Activated CD4-positive, alpha-beta T cell treated with anti-CD3 and anti-CD28 coated beads, Interleukin-2, amount 10 ng/mL, durations not matched to agents 7 days and 5 days (primary cell): Measurements from ENCODE around the gene L3MBTL2. TPM values are rescaled to one million over a fixed set of nuclear protein-coding genes. Genes with fewer than 3 reads are reported as not detected.

Experiments
- CTCF ChIA-PET: fragments of 350-600 bp; sonication (Branson Sonifier 250); formaldehyde crosslinking; loops from one replicate; lab custom pipeline; 2021; ENCODE audit warnings: antibody characterized with exemption; lab: Charles Lee
- POLR2A ChIA-PET: fragments of 350-600 bp; sonication (Branson Sonifier 250); formaldehyde crosslinking; loops from one replicate; lab custom pipeline; 2021; ENCODE audit warnings: antibody characterized with exemption; lab: Charles Lee
- DNase-seq: peaks from one replicate; pipeline ENCODE4 v3.0.0-alpha.2; 2020
- H3K27ac Mint-ChIP-seq: one replicate; pipeline ENCODE4 v1.8.0; 2021; ENCODE audit warnings: mild to moderate bottlenecking, moderate library complexity, mixed read lengths
- H3K27me3 Mint-ChIP-seq: one replicate; pipeline ENCODE4 v1.8.0; 2021; ENCODE audit warnings: mixed read lengths
- H3K36me3 Mint-ChIP-seq: one replicate; pipeline ENCODE4 v1.8.0; 2021; ENCODE audit warnings: low read depth, mixed read lengths
- H3K4me1 Mint-ChIP-seq: one replicate; pipeline ENCODE4 v1.8.0; 2021; ENCODE audit warnings: mixed read lengths
- H3K4me3 Mint-ChIP-seq: one replicate; pipeline ENCODE4 v1.8.0; 2021; ENCODE audit warnings: mild to moderate bottlenecking, moderate library complexity, mixed read lengths
- H3K9me3 Mint-ChIP-seq: one replicate; pipeline ENCODE4 v1.8.0; 2021; ENCODE audit warnings: mixed read lengths
- microRNA-seq: library from miRNA; unstranded; fragments of <30 nt; microRNA quantifications from one replicate; pipeline ENCODE4 v1.2.0, GENCODE V29; 2021; ENCODE audit warnings: borderline microRNAs expressed, borderline replicate concordance
- total RNA-seq, 2 experiments: library from RNA; stranded (reverse); gene quantifications; one replicate each; pipeline ENCODE4 v1.2.3, GENCODE V29; 2021

L3MBTL2 gene
- total RNA-seq, 2 experiments from 2014 or later = 37.0 to 37.2 TPM

DNA sequence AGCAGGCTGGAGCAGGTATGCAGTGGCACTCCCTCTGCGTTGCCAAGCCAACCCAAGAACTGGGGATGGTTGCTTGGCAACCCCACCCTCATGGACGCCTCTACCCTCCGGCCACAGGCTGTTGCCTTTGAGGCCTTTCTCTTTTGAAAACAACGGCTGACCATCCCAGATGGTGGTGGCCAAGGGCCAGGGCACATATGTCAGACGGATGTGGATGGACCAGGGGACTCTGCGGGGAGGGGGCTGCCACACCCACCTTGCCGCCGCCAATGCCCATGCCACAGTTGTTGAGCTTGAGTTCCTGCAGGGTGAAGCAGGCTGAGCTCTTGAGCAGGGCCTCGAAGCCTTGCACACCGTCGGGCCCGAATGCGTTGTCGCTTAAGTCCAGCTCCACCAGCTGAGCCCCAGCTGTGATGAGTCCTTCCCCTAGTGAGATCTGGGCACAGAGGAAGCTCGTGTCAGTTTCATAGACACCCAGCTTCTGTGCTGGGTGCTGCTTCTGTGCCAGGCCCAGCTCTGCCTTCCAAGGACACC, 59.4 kb downstream of the L3MBTL2 start:
- no peak for DNase-seq
- no peak overlapping the region for H3K4me3 Mint-ChIP-seq
- no peaks in the 10 kb centered on the region for H3K9me3 Mint-ChIP-seq
- peaks cover 46% of the 10 kb centered on the region for H3K36me3 Mint-ChIP-seq
- H3K4me1 Mint-ChIP-seq = no peaks in the 10 kb centered on the region
- H3K27me3 Mint-ChIP-seq = no peaks in the 10 kb centered on the region
- no peak overlapping the region for H3K27ac Mint-ChIP-seq
- POLR2A ChIA-PET = no interaction called here
- CTCF ChIA-PET = interaction anchor here (1.1 to 1.2 kb wide), 2 partner anchors 27 to 121 kb away, joined by 3 read pairs; no protein-coding TSS in a partner anchor

DNA sequence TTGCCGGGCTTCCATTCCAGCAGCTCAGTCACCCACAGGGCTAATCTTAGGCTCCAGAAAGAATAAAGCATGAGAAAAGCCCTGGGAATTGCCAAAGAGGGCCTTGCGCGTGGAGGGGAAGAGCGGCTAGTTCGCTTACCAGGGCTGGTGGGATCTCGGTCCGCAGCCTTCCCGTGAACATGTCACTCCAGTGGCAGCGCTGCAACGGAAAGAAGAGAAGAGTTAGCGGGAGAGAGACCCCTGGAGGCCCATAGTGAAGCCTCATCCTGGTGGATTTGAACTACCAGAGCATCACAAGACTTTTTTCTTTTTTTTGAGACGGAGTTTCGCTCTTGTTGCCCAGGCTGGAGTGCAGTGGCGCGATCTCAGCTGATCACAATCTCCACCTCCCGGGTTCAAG, 62.8 kb downstream of the L3MBTL2 start:
- no peak overlapping the region for H3K27ac Mint-ChIP-seq
- ChIA-PET POLR2A (no interaction called here), CTCF (interaction anchor here (1.3 kb wide), 1 partner anchor 30 kb away, joined by 3 read pairs; no protein-coding TSS in a partner anchor)
- no peaks in the 10 kb centered on the region for H3K9me3 Mint-ChIP-seq
- peaks cover 47% of the 10 kb centered on the region for H3K36me3 Mint-ChIP-seq
- DNase-seq = no peak
- H3K4me1 Mint-ChIP-seq = no peaks in the 10 kb centered on the region
- H3K27me3 Mint-ChIP-seq = no peaks in the 10 kb centered on the region
- H3K4me3 Mint-ChIP-seq = no peak overlapping the region

DNA sequence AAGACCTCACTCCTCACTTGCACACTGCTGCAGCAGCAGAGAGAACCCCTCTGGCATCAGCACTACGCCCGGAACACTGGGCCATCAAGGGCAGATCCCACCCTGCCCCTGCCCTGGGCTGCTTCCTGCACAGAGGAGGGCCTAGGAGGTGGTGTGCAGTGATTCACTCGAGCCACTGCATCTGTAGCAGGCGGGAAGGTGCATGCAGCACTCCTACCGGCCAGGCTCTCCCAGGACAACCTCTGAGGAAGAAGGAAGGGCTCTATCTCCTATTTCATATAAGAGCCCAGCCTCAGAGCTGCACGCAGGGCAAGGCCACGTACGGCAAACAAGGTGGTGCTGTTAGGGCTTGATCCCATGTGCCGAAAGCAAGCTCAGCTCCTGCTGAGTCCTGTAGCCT, 66.7 kb downstream of the L3MBTL2 start:
- no peak for DNase-seq
- ChIA-PET CTCF (interaction anchor here (1.7 kb wide), 1 partner anchor 9 kb away, joined by 5 read pairs; no protein-coding TSS in a partner anchor), POLR2A (interaction anchor here (1.1 kb wide), 1 partner anchor 331 kb away, joined by 4 read pairs; no protein-coding TSS in a partner anchor)
- H3K27ac Mint-ChIP-seq = no peak overlapping the region
- H3K9me3 Mint-ChIP-seq = no peaks in the 10 kb centered on the region
- no peaks in the 10 kb centered on the region for H3K27me3 Mint-ChIP-seq
- H3K4me3 Mint-ChIP-seq = no peak overlapping the region
- H3K4me1 Mint-ChIP-seq = no peaks in the 10 kb centered on the region
- peaks cover 43% of the 10 kb centered on the region for H3K36me3 Mint-ChIP-seq

DNA sequence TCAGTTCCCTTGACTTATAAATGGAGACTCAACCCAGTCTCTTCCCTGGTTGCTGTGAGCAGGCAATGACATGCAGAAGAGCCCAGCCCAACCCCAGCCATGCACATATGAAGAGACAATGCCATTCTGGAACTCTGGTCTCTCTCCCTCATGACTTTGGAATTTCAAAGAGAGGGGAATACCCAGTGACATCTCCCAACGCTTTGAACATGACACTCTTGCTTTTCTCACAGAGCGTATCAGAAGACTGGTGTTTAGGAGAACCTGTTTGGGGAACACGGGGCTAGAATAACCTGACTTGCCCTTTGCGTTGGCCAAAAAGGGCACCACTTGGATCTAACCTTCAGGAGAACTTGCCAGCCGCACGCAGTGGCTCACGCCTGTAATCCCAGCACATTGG, 68.0 kb downstream of the L3MBTL2 start:
- H3K27ac Mint-ChIP-seq = no peak overlapping the region
- no peak for DNase-seq
- no peaks in the 10 kb centered on the region for H3K9me3 Mint-ChIP-seq
- no peak overlapping the region for H3K4me3 Mint-ChIP-seq
- H3K36me3 Mint-ChIP-seq = peaks cover 44% of the 10 kb centered on the region
- ChIA-PET POLR2A (interaction anchor here (0.6 kb wide), 1 partner anchor 32 kb away, joined by 3 read pairs; no protein-coding TSS in a partner anchor), CTCF (interaction anchor here (1.4 kb wide), 1 partner anchor 9 kb away, joined by 5 read pairs; no protein-coding TSS in a partner anchor)
- no peaks in the 10 kb centered on the region for H3K27me3 Mint-ChIP-seq
- no peaks in the 10 kb centered on the region for H3K4me1 Mint-ChIP-seq

DNA sequence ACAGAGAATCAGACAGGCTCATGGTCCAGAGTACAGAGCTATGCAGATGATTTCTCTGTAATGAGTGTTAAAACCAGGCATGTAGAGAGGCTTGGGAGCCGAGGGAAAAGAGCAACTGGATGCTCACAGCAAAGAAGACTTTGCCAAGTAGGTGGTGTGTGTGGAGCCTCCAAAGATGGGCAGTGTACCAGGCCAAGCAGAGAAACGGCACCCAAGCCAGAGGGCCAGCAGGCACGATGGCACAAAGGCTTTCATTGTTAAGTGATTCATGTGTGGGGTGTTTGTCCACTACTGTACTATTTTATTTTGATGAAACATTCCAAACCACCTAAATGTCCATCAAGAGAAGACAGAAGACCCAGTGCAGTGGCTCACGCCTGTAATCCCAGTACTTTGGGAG, 69.7 kb downstream of the L3MBTL2 start:
- Mint-ChIP-seq H3K36me3 (peaks cover 46% of the 10 kb centered on the region), H3K9me3 (no peaks in the 10 kb centered on the region), H3K27me3 (no peaks in the 10 kb centered on the region), H3K4me3 (no peak overlapping the region), H3K27ac (no peak overlapping the region), H3K4me1 (no peaks in the 10 kb centered on the region)
- ChIA-PET POLR2A (no interaction called here), CTCF (interaction anchor here (1.0 to 1.5 kb wide), 4 partner anchors 11 to 352 kb away, joined by 3 read pairs; partner anchors contain the start of gene ZC3H7B)
- DNase-seq = no peak

DNA sequence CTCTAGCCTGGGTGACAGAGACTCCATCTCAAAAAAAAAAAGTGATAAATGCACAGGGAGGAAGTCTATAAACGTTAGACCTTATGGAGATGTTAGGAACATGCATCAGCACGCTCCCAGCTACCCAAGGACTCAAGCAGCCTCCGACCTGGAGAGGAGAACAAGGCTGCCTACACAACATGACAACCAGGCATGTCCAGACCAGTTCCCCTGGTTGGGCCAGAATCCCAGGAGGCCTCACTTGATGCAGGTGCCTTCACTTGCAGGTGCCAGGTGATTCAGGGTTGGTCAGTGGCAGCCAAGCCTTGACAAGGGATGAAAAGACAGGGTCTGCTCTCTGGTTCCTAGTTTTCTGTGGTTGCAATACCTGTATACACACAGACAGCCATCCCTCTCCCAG, 75.0 kb downstream of the L3MBTL2 start:
- Mint-ChIP-seq H3K4me3 (no peak overlapping the region), H3K27ac (no peak overlapping the region), H3K36me3 (peaks cover 35% of the 10 kb centered on the region), H3K9me3 (no peaks in the 10 kb centered on the region), H3K4me1 (peaks cover 24% of the 10 kb centered on the region), H3K27me3 (no peaks in the 10 kb centered on the region)
- DNase-seq = no peak
- ChIA-PET POLR2A (no interaction called here), CTCF (interaction anchor here (0.6 kb wide), 1 partner anchor 345 kb away, joined by 3 read pairs; no protein-coding TSS in a partner anchor)

DNA sequence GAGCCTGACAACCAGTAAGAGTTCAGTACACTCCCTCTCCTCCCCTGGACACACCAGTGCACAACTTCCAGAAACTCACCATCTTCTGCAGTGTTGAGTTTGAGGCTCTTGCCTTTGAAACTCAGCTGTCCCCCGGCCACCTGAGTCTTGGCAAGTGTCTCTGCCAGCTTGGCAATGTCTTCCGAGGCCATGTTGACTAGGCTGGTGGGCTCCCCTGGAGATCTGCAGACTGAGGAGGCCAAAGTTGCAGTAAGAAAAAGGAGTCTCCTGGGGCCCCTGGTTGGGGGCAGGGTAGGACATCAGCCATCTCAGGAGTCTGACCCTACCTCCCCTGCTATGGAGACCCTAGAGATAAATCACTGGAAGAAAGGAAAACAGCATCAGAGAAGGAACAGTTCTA, 75.7 kb downstream of the L3MBTL2 start:
- peaks cover 34% of the 10 kb centered on the region for H3K36me3 Mint-ChIP-seq
- no peak overlapping the region for H3K4me3 Mint-ChIP-seq
- H3K27ac Mint-ChIP-seq = no peak overlapping the region
- H3K9me3 Mint-ChIP-seq = no peaks in the 10 kb centered on the region
- POLR2A ChIA-PET = no interaction called here
- DNase-seq = no peak
- CTCF ChIA-PET = interaction anchor here (0.5 to 0.8 kb wide), 3 partner anchors 10 to 48 kb away, joined by 3 read pairs; partner anchors contain the start of gene ZC3H7B
- peaks cover 27% of the 10 kb centered on the region for H3K4me1 Mint-ChIP-seq
- H3K27me3 Mint-ChIP-seq = no peaks in the 10 kb centered on the region

Small RNAs within 50 kb of the gene (microRNA-seq; reads per million reads assigned to microRNA genes)
- gene MIR6889 = 0.63 reads per million

Other genes with a start within 250 kb of the L3MBTL2 start
- 10 to 100 TPM; 78.7 to 79.2 TPM for gene EP300, start 112.7 kb upstream of the L3MBTL2 start, total RNA-seq
- gene CHADL, start 35.6 kb downstream of the L3MBTL2 start, total RNA-seq = under 1 TPM; 0.17 to 0.35 TPM
- gene RANGAP1, start 80.9 kb downstream of the L3MBTL2 start, total RNA-seq = 100 to 1,000 TPM; 113 to 117 TPM
- 10 to 100 TPM; 48.9 to 49.3 TPM for gene ZC3H7B, start 96.2 kb downstream of the L3MBTL2 start, total RNA-seq
- gene TEF, start 176.6 kb downstream of the L3MBTL2 start, total RNA-seq = 1 to 10 TPM; 3.4 to 4.7 TPM
- 10 to 100 TPM; 31.4 to 35.1 TPM for gene TOB2, start 241.5 kb downstream of the L3MBTL2 start, total RNA-seq